Urinary bladder (tissue), 4 donors: Measurements from ENCODE around the gene TTYH1. TPM values are rescaled to one million over a fixed set of nuclear protein-coding genes. Genes with fewer than 3 reads are reported as not detected.

ENCODE experiments used
- DNase-seq: peaks from one replicate; pipeline ENCODE4 v3.0.0-alpha.2; 2015; ENCODE audit errors: extremely low spot score
- H3K27ac ChIP-seq: one replicate; pipeline ENCODE4 v1.5.1; 2013; ENCODE audit warnings: low read depth, mild to moderate bottlenecking, moderate library complexity
- H3K36me3 ChIP-seq: one replicate; pipeline ENCODE4 v1.6.1; 2013; ENCODE audit warnings: mild to moderate bottlenecking, moderate library complexity; ENCODE audit not compliant: insufficient read depth
- H3K4me1 ChIP-seq: one replicate; pipeline ENCODE4 v1.6.1; 2013; ENCODE audit warnings: mild to moderate bottlenecking, moderate library complexity; ENCODE audit not compliant: insufficient read depth
- H3K4me3 ChIP-seq: one replicate; pipeline ENCODE4 v1.5.1; 2013; ENCODE audit warnings: low read depth, low read length
- WGBS: extraction: QIAGEN DNeasy Blood & Tissue Kit; methylation state at CpG from one replicate; pipeline ENCODE4 v1.1.7; 2013; 5-methylcytosine and 5-hydroxymethylcytosine counted together
- polyA plus RNA-seq: library from polyadenylated mRNA; stranded (reverse); fragments of 200-250 nt; gene quantifications from one replicate; pipeline ENCODE4 v1.2.3, GENCODE V29; 2013
- total RNA-seq: library from RNA; depleted of rRNA; stranded (reverse); fragments of >200 nt; gene quantifications from one replicate; pipeline ENCODE4 v1.2.3, GENCODE V29; 2014
- donor health status: healthy with polysubstance abuse.
- donor health status: healthy.

The TTYH1 gene
- total and polyA plus RNA-seq, 2 donors, result 3.6 to 3.7 TPM

DNA sequence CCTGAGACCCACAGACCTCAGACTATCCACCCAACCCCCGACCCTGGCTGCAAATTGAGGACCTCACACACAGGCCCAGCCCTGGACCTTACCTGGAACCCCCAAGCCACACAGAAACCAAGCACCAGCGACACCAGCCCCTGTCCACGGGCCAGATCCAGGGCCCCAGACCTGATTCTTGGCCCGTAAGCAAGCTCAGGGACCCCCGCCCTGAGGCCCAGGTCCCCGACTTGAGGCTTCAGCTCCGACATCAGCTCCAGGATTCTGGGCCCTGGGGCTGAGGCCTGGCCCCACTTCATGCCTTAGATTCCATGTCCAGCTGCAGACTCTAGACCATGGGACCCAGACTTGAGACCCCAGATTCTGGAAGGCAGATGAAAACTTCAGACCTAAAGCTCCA is 6.3 kb downstream of the TTYH1 start:
- H3K27ac ChIP-seq, result no peak overlapping the region
- 74% methylated on average over 7 of the region's 7 CpGs for WGBS
- no peak overlapping the region for H3K4me3 ChIP-seq
- no peak for DNase-seq
- no peaks in the 10 kb centered on the region for H3K4me1 ChIP-seq
- H3K36me3 ChIP-seq, result no peaks in the 10 kb centered on the region

DNA sequence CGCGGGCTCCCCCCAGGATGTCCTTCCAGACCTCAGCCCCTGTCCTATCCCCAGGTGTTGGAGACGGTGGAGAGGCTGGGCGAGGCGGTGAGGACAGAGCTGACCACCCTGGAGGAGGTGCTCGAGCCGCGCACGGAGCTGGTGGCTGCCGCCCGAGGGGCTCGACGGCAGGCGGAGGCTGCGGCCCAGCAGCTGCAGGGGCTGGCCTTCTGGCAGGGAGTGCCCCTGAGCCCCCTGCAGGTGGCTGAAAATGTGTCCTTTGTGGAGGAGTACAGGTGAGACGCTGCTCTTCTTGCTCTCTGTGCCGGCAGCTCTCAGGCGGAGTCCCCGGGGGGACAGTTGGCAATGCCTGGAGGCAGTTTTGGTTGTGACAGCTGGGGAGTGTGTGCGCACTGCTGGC is 6.9 kb downstream of the TTYH1 start:
- H3K27ac ChIP-seq, result no peak overlapping the region
- H3K4me3 ChIP-seq, result no peak overlapping the region
- H3K36me3 ChIP-seq, result no peaks in the 10 kb centered on the region
- DNase-seq, result no peak
- 64% methylated on average over 20 of the region's 20 CpGs for WGBS
- H3K4me1 ChIP-seq, result no peaks in the 10 kb centered on the region

DNA sequence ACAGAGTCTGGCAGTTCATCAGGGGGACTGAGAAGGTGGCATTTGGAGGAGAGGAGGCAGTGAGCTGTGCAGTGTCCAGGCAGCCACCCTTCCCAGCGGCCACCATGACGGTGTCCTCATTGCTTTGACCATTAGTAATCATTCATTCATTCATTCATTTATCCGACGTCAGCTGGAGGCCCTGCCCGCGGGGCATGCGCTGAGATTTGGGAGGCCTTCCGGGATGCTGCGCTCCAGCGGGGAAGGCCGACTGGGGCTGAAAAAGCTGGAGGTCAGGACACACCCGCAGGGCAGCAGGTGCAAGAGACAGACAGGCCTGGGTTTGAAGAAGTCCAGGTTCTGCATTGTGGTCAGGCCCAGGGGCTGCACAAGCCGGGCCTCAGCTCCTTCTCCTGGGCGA is 8.9 kb downstream of the TTYH1 start:
- 90% methylated on average over 14 of the region's 14 CpGs for WGBS
- no peak for DNase-seq
- Histone ChIP-seq H3K36me3 (no peaks in the 10 kb centered on the region), H3K4me3 (no peak overlapping the region), H3K27ac (no peak overlapping the region), H3K4me1 (no peaks in the 10 kb centered on the region)

DNA sequence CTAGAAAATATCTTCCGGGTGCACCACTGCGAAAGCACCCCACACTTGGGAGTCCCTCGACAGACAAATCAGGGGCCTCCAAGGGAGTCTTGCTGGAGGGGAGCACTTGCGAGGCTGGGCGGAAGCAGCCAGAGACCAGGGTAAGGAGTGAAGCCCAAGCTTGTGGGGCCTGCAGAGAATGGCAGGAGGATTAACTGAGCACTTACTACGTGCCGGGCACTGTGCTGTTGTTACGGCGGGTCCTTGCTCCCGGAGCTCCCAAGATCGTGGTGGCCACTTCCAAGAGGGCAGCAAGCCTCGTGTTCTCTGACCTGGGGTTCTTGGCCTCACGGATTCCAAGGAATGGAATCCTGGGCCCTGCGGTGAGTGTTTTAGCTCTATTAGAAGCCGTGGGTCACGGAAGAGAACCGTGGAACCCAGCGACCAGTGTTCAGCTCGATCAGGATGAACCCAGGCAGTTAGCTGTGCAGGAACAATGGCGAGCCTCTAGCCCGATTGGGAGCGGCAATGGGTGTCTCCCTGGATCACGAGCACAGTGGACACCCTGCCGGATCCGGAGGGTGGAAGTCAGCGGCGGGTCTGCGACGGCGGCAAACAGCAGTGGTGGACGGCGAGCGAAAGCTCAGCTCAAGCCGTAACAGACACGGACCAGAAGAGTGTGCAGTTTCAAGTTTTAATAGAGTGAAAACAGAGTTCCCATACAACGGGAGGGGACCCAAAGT is 9.6 kb downstream of the TTYH1 start:
- Histone ChIP-seq H3K4me1 (no peaks in the 10 kb centered on the region), H3K27ac (no peak overlapping the region), H3K36me3 (no peaks in the 10 kb centered on the region), H3K4me3 (no peak overlapping the region)
- WGBS, result 87% methylated on average over 36 of the region's 36 CpGs
- DNase-seq, result no peak

DNA sequence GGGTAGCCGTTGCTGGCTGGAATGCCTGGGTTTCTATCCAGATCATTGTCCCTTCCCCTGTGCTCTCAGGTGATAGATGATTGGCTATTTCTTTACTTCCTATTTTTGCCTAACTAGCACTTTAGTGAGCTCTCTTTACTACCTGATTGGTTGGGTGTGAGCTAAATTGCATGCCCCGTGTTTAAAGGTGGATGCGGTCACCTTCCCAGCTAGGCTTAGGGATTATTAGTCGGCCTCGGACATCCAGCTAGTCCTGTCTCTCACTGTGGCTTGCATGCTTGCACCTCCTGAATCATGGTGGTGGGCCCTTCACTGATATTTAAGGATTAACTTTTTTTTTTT is 10.1 kb downstream of the TTYH1 start:
- no peak overlapping the region for H3K4me3 ChIP-seq
- H3K27ac ChIP-seq, result no peak overlapping the region
- 66% methylated on average over 5 of the region's 5 CpGs for WGBS
- no peaks in the 10 kb centered on the region for H3K4me1 ChIP-seq
- no peak for DNase-seq
- no peaks in the 10 kb centered on the region for H3K36me3 ChIP-seq

DNA sequence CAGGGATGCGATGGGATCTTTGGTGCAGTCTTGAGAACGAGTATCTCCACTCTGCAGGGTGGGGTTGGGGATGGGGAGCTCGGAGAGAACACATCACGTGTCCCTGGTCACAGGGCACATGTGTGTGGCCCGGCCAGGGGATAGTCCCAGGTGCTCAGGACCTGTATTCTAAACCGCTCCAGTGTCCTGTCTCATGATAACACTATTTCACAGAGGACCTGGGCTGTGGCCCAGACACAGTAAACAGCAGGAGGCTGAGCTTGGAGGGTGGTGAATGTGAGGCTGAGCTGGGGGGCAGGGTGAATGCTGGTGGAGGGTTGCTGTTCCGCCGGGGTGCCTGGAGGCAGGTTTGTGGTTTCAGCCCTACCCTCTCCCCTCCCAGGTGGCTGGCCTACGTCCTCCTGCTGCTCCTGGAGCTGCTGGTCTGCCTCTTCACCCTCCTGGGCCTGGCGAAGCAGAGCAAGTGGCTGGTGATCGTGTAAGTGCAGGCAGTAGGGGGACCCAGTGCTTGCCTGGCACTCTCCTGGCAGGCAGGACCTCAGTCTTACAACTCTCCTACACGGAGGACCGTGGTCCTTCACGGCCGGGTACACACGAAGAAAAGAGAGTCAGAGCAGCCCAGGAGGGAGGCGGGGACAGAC is 11.1 kb downstream of the TTYH1 start:
- no peaks in the 10 kb centered on the region for H3K4me1 ChIP-seq
- WGBS, result 63% methylated on average over 17 of the region's 17 CpGs
- no peak for DNase-seq
- H3K36me3 ChIP-seq, result no peaks in the 10 kb centered on the region
- no peak overlapping the region for H3K27ac ChIP-seq
- H3K4me3 ChIP-seq, result no peak overlapping the region

DNA sequence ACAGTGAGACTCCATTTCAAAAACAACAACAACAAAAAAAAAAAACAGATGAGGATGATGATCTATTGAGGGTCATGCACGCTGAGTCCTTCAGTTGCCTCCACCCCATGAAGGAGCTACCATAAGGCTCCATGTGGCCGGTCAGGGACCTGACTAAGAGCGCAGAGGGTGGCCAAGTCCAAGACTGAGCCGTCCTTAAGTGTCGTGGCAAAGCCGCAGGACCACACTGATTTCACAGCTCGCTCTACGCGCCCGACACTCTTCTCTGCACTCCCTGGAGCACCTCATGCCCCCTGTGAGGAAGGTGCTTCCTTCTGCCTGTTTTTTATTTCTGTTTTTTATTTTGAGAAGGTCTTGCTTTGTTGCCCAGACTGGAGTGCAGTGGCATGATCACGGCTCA is 12.3 kb downstream of the TTYH1 start:
- Histone ChIP-seq H3K36me3 (no peaks in the 10 kb centered on the region), H3K4me1 (no peaks in the 10 kb centered on the region), H3K4me3 (no peak overlapping the region), H3K27ac (no peak overlapping the region)
- WGBS, result 88% methylated on average over 11 of the region's 11 CpGs
- no peak for DNase-seq

DNA sequence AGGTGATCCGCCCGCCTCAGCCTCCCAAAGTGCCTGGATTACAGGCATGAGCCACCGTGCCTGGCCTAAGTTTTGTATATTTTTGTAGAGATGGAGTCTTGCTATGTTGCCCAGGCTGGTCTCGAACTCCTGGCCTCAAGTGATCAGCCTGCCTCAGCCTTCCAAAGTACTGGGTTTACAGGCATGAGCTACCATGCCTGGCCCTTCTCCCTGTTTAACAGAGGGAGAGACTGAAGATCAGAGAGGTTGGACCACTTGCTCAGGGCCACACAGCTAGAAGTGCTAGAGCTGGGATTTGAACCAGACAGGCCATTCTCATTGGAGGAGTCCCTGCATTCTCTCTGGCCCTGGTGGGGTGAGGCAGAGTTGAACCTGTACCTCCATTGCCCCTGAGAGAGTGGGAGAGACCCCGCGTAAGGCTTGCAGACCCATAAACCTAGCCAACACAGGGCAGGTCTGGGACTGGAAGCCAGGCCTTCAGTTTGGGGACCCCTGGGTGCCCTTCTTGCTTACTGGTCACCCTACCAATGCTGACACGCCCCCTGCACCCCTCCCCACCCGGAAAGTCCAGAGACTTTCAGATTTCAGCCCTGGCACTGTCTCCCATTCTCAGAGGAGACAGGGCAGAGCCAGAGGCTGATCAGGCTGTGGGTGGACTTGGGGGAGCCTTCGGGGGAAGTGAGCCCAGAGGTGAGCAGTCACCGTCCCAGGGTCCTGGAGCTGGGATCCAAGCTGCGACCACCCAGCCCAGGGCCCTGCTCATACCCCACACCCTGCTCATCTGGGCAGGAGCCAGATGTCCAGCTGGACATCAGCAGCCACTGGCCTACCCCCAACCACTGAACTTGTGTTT is 13.3 kb downstream of the TTYH1 start:
- no peak overlapping the region for H3K4me3 ChIP-seq
- H3K27ac ChIP-seq, result no peak overlapping the region
- no peaks in the 10 kb centered on the region for H3K36me3 ChIP-seq
- no peaks in the 10 kb centered on the region for H3K4me1 ChIP-seq
- DNase-seq, result no peak
- 70% methylated on average over 11 of the region's 11 CpGs for WGBS

DNA sequence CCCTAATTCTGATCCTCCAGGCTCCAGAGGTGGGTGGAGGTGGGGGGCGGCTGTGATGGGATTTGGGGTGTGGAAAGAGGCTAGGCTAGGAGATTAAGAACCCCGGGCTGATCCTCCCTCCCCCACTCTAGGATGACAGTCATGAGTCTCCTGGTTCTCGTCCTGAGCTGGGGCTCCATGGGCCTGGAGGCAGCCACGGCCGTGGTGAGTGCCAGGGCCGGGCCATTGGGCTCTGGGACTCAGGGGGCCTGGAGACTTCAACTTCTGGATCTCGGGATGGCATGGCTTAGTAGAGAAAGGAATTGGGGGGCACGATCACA is 13.9 kb downstream of the TTYH1 start:
- no peaks in the 10 kb centered on the region for H3K4me1 ChIP-seq
- no peak for DNase-seq

DNA sequence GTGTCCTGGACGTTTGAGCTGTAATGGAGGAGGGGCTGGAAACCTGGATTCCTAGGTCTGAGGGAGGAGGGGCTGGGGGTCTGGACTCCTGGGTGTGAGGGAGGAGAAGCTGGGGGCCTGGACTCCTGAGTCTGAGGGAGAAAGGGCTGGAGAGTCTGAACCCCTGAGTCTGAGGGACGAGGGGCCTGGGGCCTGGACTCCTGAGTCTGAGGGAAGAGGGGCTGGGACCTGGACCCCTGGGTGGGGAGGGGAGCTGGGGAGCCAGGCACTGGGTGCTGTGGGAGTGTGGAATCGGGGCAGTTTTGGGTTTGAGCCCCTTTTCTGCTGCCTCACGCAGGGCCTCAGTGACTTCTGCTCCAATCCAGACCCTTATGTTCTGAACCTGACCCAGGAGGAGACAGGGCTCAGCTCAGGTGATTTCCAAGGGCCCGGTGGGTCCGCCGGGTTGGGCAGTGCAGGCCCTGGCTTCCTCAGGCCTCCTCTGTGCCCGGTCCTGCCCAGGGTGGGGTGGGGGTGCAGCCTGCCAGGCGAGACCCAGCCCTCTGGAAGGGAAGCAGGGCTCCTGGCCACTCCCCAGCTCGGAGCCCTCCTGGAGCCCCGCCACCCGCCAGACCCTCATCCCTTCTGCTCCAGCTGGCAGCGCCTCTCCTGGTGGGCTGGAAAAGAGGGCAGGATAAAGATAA is 14.4 kb downstream of the TTYH1 start:
- Histone ChIP-seq H3K4me1 (no peaks in the 10 kb centered on the region), H3K4me3 (no peak overlapping the region), H3K27ac (no peak overlapping the region), H3K36me3 (no peaks in the 10 kb centered on the region)
- 41% methylated on average over 13 of the region's 13 CpGs for WGBS
- no peak for DNase-seq

More for the DNA sequence above, 13.9 kb downstream of the TTYH1 start:
- WGBS, result 36% methylated on average over 8 of the region's 8 CpGs
- Histone ChIP-seq H3K4me3 (no peak overlapping the region), H3K27ac (no peak overlapping the region), H3K36me3 (no peaks in the 10 kb centered on the region)

DNA sequence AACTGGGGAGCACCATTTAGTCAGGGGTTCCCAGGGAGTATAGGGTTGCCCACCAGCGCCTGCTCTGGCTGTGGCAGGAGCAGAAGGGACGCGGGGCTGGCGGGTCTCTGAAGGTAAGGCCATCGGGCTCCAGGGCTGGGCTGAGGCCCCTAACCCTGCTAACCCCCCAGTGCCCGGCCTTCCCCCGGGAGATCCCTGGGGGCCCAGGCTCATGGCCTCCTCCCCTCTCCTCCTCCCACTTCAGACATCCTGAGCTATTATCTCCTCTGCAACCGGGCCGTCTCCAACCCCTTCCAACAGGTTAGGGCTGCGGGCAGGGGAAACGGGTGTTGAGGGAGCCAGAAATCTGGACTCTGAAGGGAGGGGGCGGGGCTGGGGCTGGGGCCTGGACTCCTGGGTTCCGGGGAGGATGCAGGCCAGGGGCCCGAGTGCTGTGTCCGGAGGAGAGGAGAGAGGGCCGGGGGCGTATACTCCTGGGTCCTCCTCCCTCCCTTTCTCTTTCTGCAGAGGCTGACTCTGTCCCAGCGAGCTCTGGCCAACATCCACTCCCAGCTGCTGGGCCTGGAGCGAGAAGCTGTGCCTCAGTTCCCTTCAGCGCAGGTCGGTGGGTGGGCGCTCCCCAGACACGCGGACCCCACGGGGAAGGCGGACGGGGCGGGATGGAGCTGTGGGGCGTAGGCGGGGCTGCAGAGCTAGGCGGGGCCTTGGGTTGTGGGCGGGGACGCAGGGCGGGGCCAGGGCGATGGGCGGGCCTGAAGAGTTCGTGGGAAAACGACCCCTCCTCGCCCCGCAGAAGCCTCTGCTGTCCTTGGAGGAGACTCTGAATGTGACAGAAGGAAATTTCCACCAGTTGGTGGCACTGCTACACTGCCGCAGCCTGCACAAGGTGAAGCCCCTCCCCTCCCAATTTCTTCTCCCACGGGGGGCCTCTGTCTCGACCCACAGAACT is 15.3 kb downstream of the TTYH1 start:
- Histone ChIP-seq H3K36me3 (no peaks in the 10 kb centered on the region), H3K4me3 (no peak overlapping the region), H3K27ac (no peak overlapping the region), H3K4me1 (no peaks in the 10 kb centered on the region)
- DNase-seq, result no peak
- WGBS, result 6% methylated on average over 43 of the region's 43 CpGs

DNA sequence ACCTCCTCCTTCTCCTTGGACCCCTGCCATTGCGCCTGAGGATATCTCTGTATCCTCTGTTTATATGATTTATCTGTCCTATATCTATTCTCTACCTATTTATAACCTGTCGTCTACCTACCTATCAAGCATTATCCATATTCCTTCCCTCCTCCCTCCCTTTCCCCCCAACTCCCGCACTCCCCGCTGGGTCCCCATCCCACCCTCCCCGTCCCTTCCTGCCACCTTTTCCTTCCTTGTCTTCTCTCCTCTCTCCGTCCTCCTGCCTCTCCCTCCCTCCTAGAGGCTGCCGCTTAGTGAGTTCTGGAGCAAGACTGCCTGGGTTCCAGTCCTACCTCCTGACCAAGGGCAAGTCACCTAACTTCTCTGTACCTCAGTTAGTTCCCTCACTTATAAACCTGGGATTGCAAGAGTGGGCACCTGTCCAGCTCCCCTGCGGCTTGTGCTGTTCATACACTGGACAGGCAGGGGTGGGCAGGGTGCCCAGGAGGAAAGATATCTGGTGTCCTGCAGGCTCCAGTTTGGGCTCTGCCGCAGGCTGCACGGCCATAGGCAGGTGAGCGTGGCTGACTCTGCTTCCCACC is 16.1 kb downstream of the TTYH1 start:
- no peak for DNase-seq
- WGBS, result 19% methylated on average over 11 of the region's 11 CpGs
- H3K36me3 ChIP-seq, result no peaks in the 10 kb centered on the region
- H3K27ac ChIP-seq, result no peak overlapping the region
- no peak overlapping the region for H3K4me3 ChIP-seq
- no peaks in the 10 kb centered on the region for H3K4me1 ChIP-seq
